H9 (cell line): ENCODE measurements around the gene NFE2. TPM values are rescaled to one million over a fixed set of nuclear protein-coding genes. Genes with fewer than 3 reads are reported as not detected.

Experiments
- DNase-seq: peaks from one replicate; pipeline ENCODE4 v3.0.0-alpha.2; 2017
- H2AFZ ChIP-seq: one replicate; pipeline ENCODE4 v1.6.1; 2013; ENCODE audit warnings: mild to moderate bottlenecking, low read length, control low read depth, moderate library complexity
- H2AK5ac ChIP-seq: 2 replicates; pipeline ENCODE4 v1.6.1; 2013; ENCODE audit warnings: low read length, control low read depth, mixed read lengths; ENCODE audit not compliant: insufficient read length
- H2BK120ac ChIP-seq: one replicate; pipeline ENCODE4 v1.6.1; 2013; ENCODE audit warnings: low read depth, mild to moderate bottlenecking, low read length, control low read depth, inconsistent platforms; ENCODE audit not compliant: poor library complexity, severe bottlenecking
- H2BK12ac ChIP-seq: 2 replicates; pipeline ENCODE4 v1.6.1; 2013; ENCODE audit warnings: low read length, control low read depth, mixed read lengths, low read depth; ENCODE audit not compliant: insufficient read length
- H2BK15ac ChIP-seq: 2 replicates; pipeline ENCODE4 v1.6.1; 2013; ENCODE audit warnings: low read depth, low read length, control low read depth
- H2BK20ac ChIP-seq: one replicate; pipeline ENCODE4 v1.6.1; 2013; ENCODE audit warnings: low read depth, mild to moderate bottlenecking, low read length, control low read depth, inconsistent platforms; ENCODE audit not compliant: poor library complexity, severe bottlenecking
- H2BK5ac ChIP-seq: 2 replicates; pipeline ENCODE4 v1.6.1; 2013; ENCODE audit warnings: low read length, control low read depth, mixed read lengths; ENCODE audit not compliant: insufficient read length
- H3K14ac ChIP-seq: 2 replicates; pipeline ENCODE4 v1.6.1; 2013; ENCODE audit warnings: low read length, control low read depth; ENCODE audit not compliant: insufficient read depth
- H3K18ac ChIP-seq: 2 replicates; pipeline ENCODE4 v1.6.1; 2013; ENCODE audit warnings: low read depth, mild to moderate bottlenecking, mixed read lengths, low read length, control low read depth; ENCODE audit not compliant: insufficient read length
- H3K23ac ChIP-seq: 2 replicates; pipeline ENCODE4 v1.6.1; 2013; ENCODE audit warnings: low read length, control low read depth, mixed read lengths, low read depth; ENCODE audit not compliant: insufficient read length
- H3K23me2 ChIP-seq: 2 replicates; pipeline ENCODE4 v1.6.1; 2013; ENCODE audit warnings: low read depth, mild to moderate bottlenecking, mixed read lengths, low read length, control low read depth; ENCODE audit not compliant: insufficient read length, poor library complexity, severe bottlenecking
- H3K27ac ChIP-seq: 2 replicates; pipeline ENCODE4 v1.5.1; 2013; ENCODE audit warnings: low read length, control low read depth, mixed read lengths, low read depth; ENCODE audit not compliant: insufficient read length
- H3K27me3 ChIP-seq: 2 replicates; pipeline ENCODE4 v1.6.1; 2013; ENCODE audit warnings: low read length, control low read depth, inconsistent platforms; ENCODE audit not compliant: insufficient read depth
- H3K4ac ChIP-seq: 2 replicates; pipeline ENCODE4 v1.6.1; 2013; ENCODE audit warnings: low read depth, mild to moderate bottlenecking, control low read depth, inconsistent platforms, low read length, moderate library complexity
- H3K4me1 ChIP-seq: 2 replicates; pipeline ENCODE4 v1.6.1; 2013; ENCODE audit warnings: low read length, control low read depth, inconsistent platforms; ENCODE audit not compliant: insufficient read depth
- H3K4me2 ChIP-seq: 2 replicates; pipeline ENCODE4 v1.6.1; 2013; ENCODE audit warnings: low read length, control low read depth, mixed read lengths; ENCODE audit not compliant: insufficient read length, insufficient read depth
- H3K56ac ChIP-seq: 2 replicates; pipeline ENCODE4 v1.6.1; 2013; ENCODE audit warnings: low read depth, mild to moderate bottlenecking, mixed read lengths, low read length, control low read depth; ENCODE audit not compliant: insufficient read length
- H3K79me1 ChIP-seq: 2 replicates; pipeline ENCODE4 v1.6.1; 2013; ENCODE audit warnings: low read depth, mild to moderate bottlenecking, moderate library complexity, low read length, control low read depth, inconsistent platforms; ENCODE audit not compliant: insufficient read depth, poor library complexity, severe bottlenecking
- H3K79me2 ChIP-seq: 2 replicates; pipeline ENCODE4 v1.6.1; 2013; ENCODE audit warnings: low read length, control low read depth, inconsistent platforms; ENCODE audit not compliant: insufficient read depth
- H3K9ac ChIP-seq: 2 replicates; pipeline ENCODE4 v1.6.1; 2013; ENCODE audit warnings: low read length, control low read depth, mixed read lengths; ENCODE audit not compliant: insufficient read length; ENCODE audit errors: extremely low read depth
- H3K9me3 ChIP-seq: one replicate; pipeline ENCODE4 v1.6.1; 2013; ENCODE audit warnings: low read depth, low read length, inconsistent platforms; ENCODE audit not compliant: control insufficient read depth
- H3T11ph ChIP-seq: one replicate; pipeline ENCODE4 v1.6.1; 2013; ENCODE audit warnings: mild to moderate bottlenecking, low read length, control low read depth, inconsistent platforms
- H4K20me1 ChIP-seq: one replicate; pipeline ENCODE4 v1.6.1; 2013; ENCODE audit not compliant: control insufficient read depth, insufficient read length, insufficient read depth
- H4K5ac ChIP-seq: 2 replicates; pipeline ENCODE4 v1.6.1; 2013; ENCODE audit warnings: low read depth, mild to moderate bottlenecking, mixed read lengths, low read length, control low read depth; ENCODE audit not compliant: insufficient read length
- H4K8ac ChIP-seq: replicated peaks from 2 replicates; pipeline ENCODE4 v1.6.1; 2013; ENCODE audit warnings: low read length, control low read depth, mixed read lengths, low read depth; ENCODE audit not compliant: insufficient read length
- H4K91ac ChIP-seq: 2 replicates; pipeline ENCODE4 v1.6.1; 2013; ENCODE audit warnings: low read depth, mild to moderate bottlenecking, moderate library complexity, mixed read lengths, low read length, control low read depth; ENCODE audit not compliant: insufficient read length
- H3K27ac Mint-ChIP-seq, 3 experiments: 2 replicates in 2 of 3; 3 replicates in 1 of 3; pipeline ENCODE4 v1.8.0; 2020 to 2021; ENCODE audit warnings: mixed read lengths in 3 of 3, mild to moderate bottlenecking in 1 of 3, moderate library complexity in 1 of 3
- H3K27me3 Mint-ChIP-seq: 2 replicates; pipeline ENCODE4 v1.8.0; 2021; ENCODE audit warnings: low read depth, mild to moderate bottlenecking, moderate library complexity, mixed read lengths
- H3K36me3 Mint-ChIP-seq, 3 experiments: 2 replicates in 2 of 3; 3 replicates in 1 of 3; pipeline ENCODE4 v1.8.0; 2020 to 2021; ENCODE audit warnings: low read depth in 3 of 3, mixed read lengths in 3 of 3; ENCODE audit not compliant: insufficient read depth in 1 of 3
- H3K4me1 Mint-ChIP-seq, 2 experiments: 2 replicates each; pipeline ENCODE4 v1.8.0; 2020; ENCODE audit warnings: mixed read lengths in 2 of 2
- H3K4me3 Mint-ChIP-seq, 2 experiments: 2 replicates in 1 of 2; 3 replicates in 1 of 2; pipeline ENCODE4 v1.8.0; 2020 to 2021; ENCODE audit warnings: mild to moderate bottlenecking in 2 of 2, mixed read lengths in 2 of 2, moderate library complexity in 1 of 2
- H3K9me3 Mint-ChIP-seq, 2 experiments: 2 replicates in 1 of 2; 3 replicates in 1 of 2; pipeline ENCODE4 v1.8.0; 2020; ENCODE audit warnings: mild to moderate bottlenecking in 2 of 2, mixed read lengths in 2 of 2, moderate library complexity in 1 of 2
- WGBS: extraction: QIAGEN DNeasy Blood & Tissue Kit; methylation state at CpG from one replicate; pipeline ENCODE4 v1.1.7; 2013; ENCODE audit warnings: missing lambda C conversion rate, low lambda C conversion rate, mixed read lengths; ENCODE audit not compliant: insufficient read length; ENCODE audit errors: extremely low coverage; 5-methylcytosine and 5-hydroxymethylcytosine counted together
- total RNA-seq: library from RNA; stranded (reverse); gene quantifications from 2 replicates; pipeline ENCODE4 v1.2.1, GENCODE V29; 2021
- TF ChIP-seq, protein P1 (sequence below): fragments of 200-600 bp; sonication (generic); conservative IDR thresholded peaks from 3 replicates; pipeline ENCODE4 v1.8.0; 2021; ENCODE audit warnings: antibody characterized with exemption, mild to moderate bottlenecking

The NFE2 gene
- total RNA-seq, 1 experiment from 2014 or later, result 1.2 TPM

DNA sequence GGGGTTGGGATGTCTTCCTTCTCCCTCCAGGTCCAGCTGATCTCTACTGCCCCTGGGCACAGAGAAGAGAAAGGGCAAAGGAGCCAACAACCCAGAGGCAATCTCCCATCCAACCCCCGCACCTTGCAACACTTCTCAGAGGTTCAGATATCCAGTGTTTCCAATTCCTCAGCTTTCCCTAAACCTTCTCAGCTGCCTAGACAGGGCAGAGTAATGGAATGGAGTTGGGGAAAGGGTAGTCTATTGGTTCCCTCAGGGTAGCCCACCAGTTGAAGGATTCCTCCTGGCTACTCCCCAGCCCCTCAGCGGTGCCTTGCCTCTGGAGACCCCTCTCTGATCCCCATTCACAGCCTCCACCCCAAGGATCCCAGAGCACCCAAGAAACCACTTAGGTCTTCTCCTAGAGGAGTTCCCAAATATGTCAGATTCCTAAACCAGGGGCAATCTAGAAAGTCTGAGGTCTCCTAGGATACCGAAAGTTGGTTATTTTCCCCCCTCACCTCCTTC is 537 bp downstream of the NFE2 start:
- H3K4me1 ChIP-seq, result peaks cover 11% of the 10 kb centered on the region; the same call in 1 of the 2 replicates
- H3K79me2 ChIP-seq, result no peaks in the 10 kb centered on the region
- no peak overlapping the region for H3K23ac ChIP-seq
- no peak overlapping the region for H3K4ac ChIP-seq
- TF ChIP-seq, protein P1, sequence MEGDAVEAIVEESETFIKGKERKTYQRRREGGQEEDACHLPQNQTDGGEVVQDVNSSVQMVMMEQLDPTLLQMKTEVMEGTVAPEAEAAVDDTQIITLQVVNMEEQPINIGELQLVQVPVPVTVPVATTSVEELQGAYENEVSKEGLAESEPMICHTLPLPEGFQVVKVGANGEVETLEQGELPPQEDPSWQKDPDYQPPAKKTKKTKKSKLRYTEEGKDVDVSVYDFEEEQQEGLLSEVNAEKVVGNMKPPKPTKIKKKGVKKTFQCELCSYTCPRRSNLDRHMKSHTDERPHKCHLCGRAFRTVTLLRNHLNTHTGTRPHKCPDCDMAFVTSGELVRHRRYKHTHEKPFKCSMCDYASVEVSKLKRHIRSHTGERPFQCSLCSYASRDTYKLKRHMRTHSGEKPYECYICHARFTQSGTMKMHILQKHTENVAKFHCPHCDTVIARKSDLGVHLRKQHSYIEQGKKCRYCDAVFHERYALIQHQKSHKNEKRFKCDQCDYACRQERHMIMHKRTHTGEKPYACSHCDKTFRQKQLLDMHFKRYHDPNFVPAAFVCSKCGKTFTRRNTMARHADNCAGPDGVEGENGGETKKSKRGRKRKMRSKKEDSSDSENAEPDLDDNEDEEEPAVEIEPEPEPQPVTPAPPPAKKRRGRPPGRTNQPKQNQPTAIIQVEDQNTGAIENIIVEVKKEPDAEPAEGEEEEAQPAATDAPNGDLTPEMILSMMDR, result no peak
- Mint-ChIP-seq H3K36me3 (no peaks in the 10 kb centered on the region), H3K27ac (no peak overlapping the region), H3K27me3 (peaks cover 33% of the 10 kb centered on the region), H3K4me3 (peak overlapping the region; percentile 57 to 79), H3K4me1 (peaks cover 51 to 60% of the 10 kb centered on the region in 2 experiments), H3K9me3 (no peaks in the 10 kb centered on the region)
- no peak overlapping the region for H2BK15ac ChIP-seq
- DNase-seq, result peak; percentile 31
- no peak overlapping the region for H4K5ac ChIP-seq
- no peak overlapping the region for H4K8ac ChIP-seq
- no peak overlapping the region for H4K91ac ChIP-seq
- H3K4me2 ChIP-seq, result peak overlapping the region; percentile 84
- H3K9ac ChIP-seq, result no peak overlapping the region
- WGBS, result no CpG with 5 or more reads among the region's 3 CpGs
- no peaks in the 10 kb centered on the region for H3K9me3 ChIP-seq
- H2BK20ac ChIP-seq, result no peak overlapping the region
- H3K27ac ChIP-seq, result no peak overlapping the region
- no peak overlapping the region for H2AK5ac ChIP-seq
- H2BK5ac ChIP-seq, result no peak overlapping the region
- no peaks in the 10 kb centered on the region for H4K20me1 ChIP-seq
- H3K14ac ChIP-seq, result no peak overlapping the region
- H3K79me1 ChIP-seq, result no peaks in the 10 kb centered on the region
- H2AFZ ChIP-seq, result no peak overlapping the region
- no peak overlapping the region for H3T11ph ChIP-seq
- no peak overlapping the region for H3K18ac ChIP-seq
- H3K23me2 ChIP-seq, result peaks cover 6% of the 10 kb centered on the region
- no peak overlapping the region for H2BK120ac ChIP-seq
- H3K56ac ChIP-seq, result no peak overlapping the region
- H3K27me3 ChIP-seq, result peaks cover 7% of the 10 kb centered on the region; the same call in 1 of the 2 replicates
- no peak overlapping the region for H2BK12ac ChIP-seq
